Measurements from ENCODE around the gene PLPP4.
A peak's percentile ranks its signal among the peaks of the same experiment; 100 is the strongest.

PLPP4 gene

DNA sequence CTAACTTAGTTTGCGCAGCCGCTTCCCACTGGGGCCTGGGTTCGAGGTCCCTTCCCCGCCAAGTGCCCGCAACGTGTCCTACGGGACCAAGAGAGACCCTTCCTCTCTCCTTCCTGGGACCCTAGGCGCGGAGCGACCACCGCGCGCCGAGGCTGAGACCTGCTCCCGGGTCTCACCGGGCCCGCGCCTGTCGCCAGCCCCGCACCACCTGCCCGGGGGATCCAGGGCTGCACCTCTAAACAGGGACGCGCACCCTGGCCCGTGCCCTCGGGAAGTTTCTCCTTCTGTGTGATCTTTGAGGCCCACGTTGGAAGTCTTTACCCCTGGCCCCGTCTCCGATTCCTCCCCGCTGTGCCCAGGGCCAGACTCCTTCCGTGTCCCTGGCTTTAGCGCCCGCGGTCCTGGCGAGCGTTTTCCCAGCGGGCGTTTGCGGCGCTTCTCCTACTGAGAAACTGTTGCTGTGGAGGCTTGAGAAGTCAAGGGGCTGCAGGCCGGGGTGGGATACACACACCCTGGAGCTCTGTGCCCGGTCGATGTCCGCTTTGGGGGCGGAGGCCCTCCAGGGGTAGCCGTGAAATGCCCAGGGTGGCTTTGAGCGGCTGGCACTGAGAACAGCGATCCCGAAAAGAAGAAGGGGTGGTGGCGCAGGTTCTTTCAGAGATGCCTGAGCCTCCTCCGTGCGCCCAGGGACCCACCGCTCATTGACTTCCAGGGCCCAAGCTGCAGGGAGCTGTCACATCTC lies 575 bp downstream of the PLPP4 start:
- no peaks in the 10 kb centered on the region for H3K27me3 ChIP-seq (ENCODE audit: insufficient read depth, low read depth, severe bottlenecking)
- TF ChIP-seq, protein P1, sequence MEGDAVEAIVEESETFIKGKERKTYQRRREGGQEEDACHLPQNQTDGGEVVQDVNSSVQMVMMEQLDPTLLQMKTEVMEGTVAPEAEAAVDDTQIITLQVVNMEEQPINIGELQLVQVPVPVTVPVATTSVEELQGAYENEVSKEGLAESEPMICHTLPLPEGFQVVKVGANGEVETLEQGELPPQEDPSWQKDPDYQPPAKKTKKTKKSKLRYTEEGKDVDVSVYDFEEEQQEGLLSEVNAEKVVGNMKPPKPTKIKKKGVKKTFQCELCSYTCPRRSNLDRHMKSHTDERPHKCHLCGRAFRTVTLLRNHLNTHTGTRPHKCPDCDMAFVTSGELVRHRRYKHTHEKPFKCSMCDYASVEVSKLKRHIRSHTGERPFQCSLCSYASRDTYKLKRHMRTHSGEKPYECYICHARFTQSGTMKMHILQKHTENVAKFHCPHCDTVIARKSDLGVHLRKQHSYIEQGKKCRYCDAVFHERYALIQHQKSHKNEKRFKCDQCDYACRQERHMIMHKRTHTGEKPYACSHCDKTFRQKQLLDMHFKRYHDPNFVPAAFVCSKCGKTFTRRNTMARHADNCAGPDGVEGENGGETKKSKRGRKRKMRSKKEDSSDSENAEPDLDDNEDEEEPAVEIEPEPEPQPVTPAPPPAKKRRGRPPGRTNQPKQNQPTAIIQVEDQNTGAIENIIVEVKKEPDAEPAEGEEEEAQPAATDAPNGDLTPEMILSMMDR (IDR thresholded peaks at IDR 0.05; ENCODE audit: low read depth, low read length): no peak
- peak overlapping the region; percentile 87 for H3K27ac ChIP-seq
- no peak for DNase-seq
- H3K9me3 ChIP-seq (ENCODE audit: severe bottlenecking): no peaks in the 10 kb centered on the region
- H3K36me3 ChIP-seq: no peaks in the 10 kb centered on the region
- peak overlapping the region; percentile 78 for H3K4me3 ChIP-seq (ENCODE audit: low read depth, low read length)

DNA sequence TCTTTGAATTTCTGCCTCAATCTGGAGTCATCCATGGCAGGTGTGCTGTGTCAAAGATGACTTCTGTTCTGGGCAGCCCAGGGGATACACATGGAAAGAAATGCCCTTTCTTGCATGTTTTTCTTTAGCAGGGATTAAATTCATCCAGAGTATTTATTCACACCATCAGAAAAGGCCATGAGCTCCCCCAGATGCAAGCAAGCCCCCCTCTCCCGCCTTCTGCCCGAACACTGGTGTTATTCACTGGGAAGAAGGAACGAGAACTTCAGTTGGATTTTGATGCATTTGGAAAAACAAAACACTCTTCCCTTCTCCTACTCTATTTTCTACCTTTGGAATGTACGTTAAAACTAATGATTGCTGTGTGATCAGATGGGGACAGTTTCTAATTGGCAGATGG lies 1.4 kb downstream of the PLPP4 start:
- Histone ChIP-seq H3K27ac (no peak overlapping the region), H3K4me3 (ENCODE audit: low read depth, low read length) (no peak overlapping the region), H3K36me3 (no peaks in the 10 kb centered on the region), H3K9me3 (ENCODE audit: severe bottlenecking) (no peaks in the 10 kb centered on the region), H3K27me3 (ENCODE audit: insufficient read depth, low read depth, severe bottlenecking) (no peaks in the 10 kb centered on the region)
- DNase-seq: no peak
- TF ChIP-seq, protein P1 (IDR thresholded peaks at IDR 0.05; ENCODE audit: low read depth, low read length): no peak

DNA sequence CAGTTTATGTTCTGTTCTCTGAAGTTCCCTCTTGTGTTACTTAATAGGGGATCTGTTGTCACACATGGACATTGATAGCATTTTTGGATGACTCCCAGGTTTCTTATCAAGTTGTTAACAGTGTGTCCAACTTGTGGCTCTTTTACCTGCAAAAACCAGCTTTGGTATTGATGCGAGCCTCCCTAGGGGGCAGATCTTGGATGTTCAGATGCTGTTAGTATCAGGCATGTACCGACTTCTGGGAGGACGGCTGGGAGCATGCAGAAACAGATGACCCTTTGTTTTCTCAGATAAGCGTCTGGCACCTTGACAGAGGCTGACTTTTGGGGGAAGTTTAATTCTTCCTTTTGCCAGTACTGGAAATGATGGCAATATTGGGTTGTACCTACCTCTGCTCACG lies 2.2 kb downstream of the PLPP4 start:
- H3K4me3 ChIP-seq (ENCODE audit: low read depth, low read length): no peak overlapping the region
- TF ChIP-seq, protein P1 (IDR thresholded peaks at IDR 0.05; ENCODE audit: low read depth, low read length): no peak
- DNase-seq: no peak
- H3K9me3 ChIP-seq (ENCODE audit: severe bottlenecking): no peaks in the 10 kb centered on the region
- no peaks in the 10 kb centered on the region for H3K27me3 ChIP-seq (ENCODE audit: insufficient read depth, low read depth, severe bottlenecking)
- no peaks in the 10 kb centered on the region for H3K36me3 ChIP-seq
- H3K27ac ChIP-seq: no peak overlapping the region

DNA sequence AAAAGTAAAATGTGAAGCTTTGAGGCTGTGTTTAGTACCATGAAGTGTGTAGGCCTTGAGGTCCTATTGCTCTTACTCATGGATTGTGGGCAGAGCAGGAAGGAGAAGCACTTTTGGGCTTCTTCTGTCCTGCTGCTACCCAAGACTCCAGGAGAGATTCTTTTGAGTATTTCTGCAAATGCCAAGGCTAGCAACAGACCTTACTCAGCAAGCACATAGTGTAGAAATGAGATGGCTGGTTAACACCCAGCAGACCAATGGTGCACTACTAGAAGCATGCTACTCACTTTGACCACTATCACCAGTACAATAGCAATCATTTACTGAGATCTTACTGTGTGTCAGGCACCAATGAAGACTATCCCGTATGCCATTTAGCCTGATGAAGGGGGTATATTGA lies 3.2 kb downstream of the PLPP4 start:
- TF ChIP-seq, protein P1 (IDR thresholded peaks at IDR 0.05; ENCODE audit: low read depth, low read length): no peak
- no peaks in the 10 kb centered on the region for H3K36me3 ChIP-seq
- H3K4me3 ChIP-seq (ENCODE audit: low read depth, low read length): no peak overlapping the region
- no peak for DNase-seq
- no peaks in the 10 kb centered on the region for H3K27me3 ChIP-seq (ENCODE audit: insufficient read depth, low read depth, severe bottlenecking)
- H3K9me3 ChIP-seq (ENCODE audit: severe bottlenecking): no peaks in the 10 kb centered on the region
- no peak overlapping the region for H3K27ac ChIP-seq

DNA sequence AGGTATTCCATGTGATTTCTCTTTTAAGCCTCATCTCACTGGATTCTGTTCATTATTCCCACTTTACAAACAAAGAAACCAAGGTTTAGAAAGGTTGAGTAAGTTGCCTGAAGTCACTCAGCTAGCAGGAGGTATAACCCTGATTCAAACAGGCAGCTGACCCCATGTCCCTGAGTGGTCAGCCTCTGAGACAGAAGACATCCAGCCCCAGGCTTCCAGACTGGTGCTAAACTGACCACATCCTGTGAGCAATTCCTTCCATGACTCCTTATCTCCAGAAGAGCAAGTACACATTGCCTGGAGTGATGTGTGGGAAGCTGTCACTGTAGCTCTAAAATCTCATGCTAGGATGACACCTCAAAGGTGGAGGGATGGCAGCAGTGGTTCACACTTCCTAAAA lies 3.7 kb downstream of the PLPP4 start:
- Histone ChIP-seq H3K9me3 (ENCODE audit: severe bottlenecking) (no peaks in the 10 kb centered on the region), H3K27ac (no peak overlapping the region), H3K27me3 (ENCODE audit: insufficient read depth, low read depth, severe bottlenecking) (no peaks in the 10 kb centered on the region), H3K4me3 (ENCODE audit: low read depth, low read length) (no peak overlapping the region), H3K36me3 (no peaks in the 10 kb centered on the region)
- DNase-seq: no peak
- TF ChIP-seq, protein P1 (IDR thresholded peaks at IDR 0.05; ENCODE audit: low read depth, low read length): no peak
